HepG2 (cell line): Measurements from ENCODE around the gene NSMCE1. TPM values are rescaled to one million over a fixed set of nuclear protein-coding genes. Genes with fewer than 3 reads are reported as not detected.

Experiments used
- AKAP8 ChIP-seq: sonication (generic); formaldehyde crosslinking; IDR thresholded peaks from 2 replicates; pipeline ENCODE4 v1.5.1; 2020; ENCODE audit warnings: mild to moderate bottlenecking, missing genetic modification reagents
- ESRRA ChIP-seq: sonication (generic); formaldehyde crosslinking; IDR thresholded peaks from 2 replicates; pipeline ENCODE4 v1.5.1; 2020; ENCODE audit warnings: mild to moderate bottlenecking, low read depth, missing genetic modification reagents
- IRF2 ChIP-seq: IDR thresholded peaks from 2 replicates; pipeline ENCODE4 v1.6.1; 2018; ENCODE audit warnings: missing genetic modification reagents, missing compliant biosample characterization
- ISL2 ChIP-seq: sonication (generic); formaldehyde crosslinking; IDR thresholded peaks from 2 replicates; pipeline ENCODE4 v1.5.0; 2020; ENCODE audit warnings: missing genetic modification reagents
- KAT2B ChIP-seq: fragments of 150-350 bp; IDR thresholded peaks from 2 replicates; pipeline ENCODE4 v1.6.1; 2014; ENCODE audit warnings: low read depth, low read length, borderline replicate concordance
- KDM3A ChIP-seq: IDR thresholded peaks from 2 replicates; pipeline ENCODE4 v1.6.1; 2018; ENCODE audit warnings: low read depth, missing compliant biosample characterization
- PTBP1 ChIP-seq: fragments of 200-400 bp; formaldehyde crosslinking; IDR thresholded peaks from 2 replicates; pipeline ENCODE4 v1.6.1; 2018; ENCODE audit warnings: low read length, low read depth; ENCODE audit not compliant: poor library complexity, severe bottlenecking
- RXRB ChIP-seq: IDR thresholded peaks from 2 replicates; pipeline ENCODE4 v1.6.1; 2016; ENCODE audit warnings: borderline replicate concordance, missing genetic modification reagents, missing compliant biosample characterization
- TBX3 ChIP-seq: fragments of 450-650 bp; IDR thresholded peaks from 2 replicates; pipeline ENCODE4 v1.6.1; 2017; ENCODE audit warnings: antibody characterized with exemption, mild to moderate bottlenecking, inconsistent platforms, borderline replicate concordance
- TEAD2 ChIP-seq: sonication (generic); formaldehyde crosslinking; IDR thresholded peaks from 2 replicates; pipeline ENCODE4 v1.9.0; 2021; ENCODE audit warnings: missing genetic modification reagents
- ZBTB3 ChIP-seq: sonication (generic); formaldehyde crosslinking; IDR thresholded peaks from 2 replicates; pipeline ENCODE4 v1.4.0; 2020; ENCODE audit warnings: low read depth, mild to moderate bottlenecking, moderate library complexity, missing genetic modification reagents, borderline replicate concordance
- ZNF124 ChIP-seq: sonication (generic); formaldehyde crosslinking; IDR thresholded peaks from 2 replicates; pipeline ENCODE4 v1.4.0; 2020; ENCODE audit warnings: missing genetic modification reagents
- ZNF138 ChIP-seq: sonication (generic); formaldehyde crosslinking; IDR thresholded peaks from 2 replicates; pipeline ENCODE4 v1.5.0; 2020; ENCODE audit warnings: mild to moderate bottlenecking, low read depth, missing genetic modification reagents
- ZNF234 ChIP-seq: sonication (generic); formaldehyde crosslinking; conservative IDR thresholded peaks from 2 replicates; pipeline ENCODE4 v1.5.1; 2020; ENCODE audit warnings: mild to moderate bottlenecking, missing genetic modification reagents
- ZNF282 ChIP-seq: fragments of 450-650 bp; IDR thresholded peaks from 2 replicates; pipeline ENCODE4 v1.6.1; 2018; ENCODE audit not compliant: partially characterized antibody
- ZNF557 ChIP-seq: sonication (generic); formaldehyde crosslinking; IDR thresholded peaks from 2 replicates; pipeline ENCODE4 v1.4.0; 2020; ENCODE audit warnings: missing genetic modification reagents
- ZSCAN12 ChIP-seq: sonication (generic); formaldehyde crosslinking; IDR thresholded peaks from 2 replicates; pipeline ENCODE4 v1.9.0; 2021; ENCODE audit warnings: mild to moderate bottlenecking, missing genetic modification reagents
- polyA plus RNA-seq, 8 experiments: library from polyadenylated mRNA; depleted of rRNA in 3 of 8; stranded (reverse) in 7 of 8; unstranded in 1 of 8; fragments of >200 nt; fragmentation: Illumina TruSeq in 4 of 8; extraction: Trizol in 4 of 8; gene quantifications; 2 replicates each; pipeline versions ENCODE4 v1.2.1 to v1.2.3, GENCODE V29; 2011 to 2016; ENCODE audit warnings: low read depth in 4 of 8, missing spikeins in 1 of 8, mixed read lengths in 1 of 8; ENCODE audit not compliant: insufficient read depth in 1 of 8
- total RNA-seq, 5 experiments: library from RNA; depleted of rRNA; stranded (reverse); fragments of >200 nt; fragmentation: Illumina TruSeq; extraction: Trizol; gene quantifications; 2 replicates each; pipeline ENCODE4 v1.2.3, GENCODE V29; 2016; ENCODE audit warnings: low read depth in 1 of 5
- TF ChIP-seq, protein P1 (sequence below): sonication (generic); formaldehyde crosslinking; IDR thresholded peaks from 2 replicates; pipeline ENCODE4 v1.5.1; 2020; ENCODE audit warnings: mild to moderate bottlenecking, missing genetic modification reagents, borderline replicate concordance
- TF ChIP-seq, protein P2 (sequence below): sonication (generic); formaldehyde crosslinking; IDR thresholded peaks from 2 replicates; pipeline ENCODE4 v1.5.0; 2020; ENCODE audit warnings: missing genetic modification reagents
- TF ChIP-seq, protein P3 (sequence below): sonication (generic); formaldehyde crosslinking; IDR thresholded peaks from 2 replicates; pipeline ENCODE4 v1.5.0; 2020; ENCODE audit warnings: mild to moderate bottlenecking, missing genetic modification reagents, borderline replicate concordance

Gene NSMCE1
- total and polyA plus RNA-seq, 2 of the 13 experiments (the other 11 are each of a cell fraction or from before 2014, with no cell fraction given) = 42.7 to 52.9 TPM

DNA sequence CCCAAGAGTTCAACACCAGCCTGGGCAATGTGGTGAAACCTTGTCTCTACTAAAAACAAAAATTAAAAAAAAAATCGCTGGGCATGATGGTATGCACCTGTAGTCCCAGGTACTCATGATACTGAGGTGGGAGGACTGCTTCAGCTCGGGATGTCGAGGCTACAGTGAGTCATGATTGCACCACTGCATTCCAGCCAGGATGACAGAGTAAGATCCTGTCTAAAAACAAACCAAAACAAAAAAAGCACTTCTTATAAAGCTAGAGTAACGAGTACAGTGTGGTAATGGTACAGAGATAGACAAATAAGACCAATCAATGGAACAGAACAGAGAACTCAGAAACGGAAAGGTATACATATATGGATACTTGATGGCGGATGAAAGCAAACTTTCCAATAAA is 4.4 kb downstream of the NSMCE1 start (continued):
- TF ChIP-seq, protein P1, sequence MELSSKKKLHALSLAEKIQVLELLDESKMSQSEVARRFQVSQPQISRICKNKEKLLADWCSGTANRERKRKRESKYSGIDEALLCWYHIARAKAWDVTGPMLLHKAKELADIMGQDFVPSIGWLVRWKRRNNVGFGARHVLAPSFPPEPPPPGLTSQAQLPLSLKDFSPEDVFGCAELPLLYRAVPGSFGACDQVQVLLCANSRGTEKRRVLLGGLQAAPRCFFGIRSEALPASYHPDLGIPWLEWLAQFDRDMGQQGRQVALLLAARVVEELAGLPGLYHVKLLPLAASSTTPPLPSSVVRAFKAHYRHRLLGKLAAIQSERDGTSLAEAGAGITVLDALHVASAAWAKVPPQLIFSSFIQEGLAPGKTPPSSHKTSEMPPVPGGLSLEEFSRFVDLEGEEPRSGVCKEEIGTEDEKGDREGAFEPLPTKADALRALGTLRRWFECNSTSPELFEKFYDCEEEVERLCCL (CRISPR knock-in tag) = no peak
- TF ChIP-seq RXRB (CRISPR knock-in tag) (peak; percentile 75; the same call in 1 of the 2 replicates), TEAD2 (CRISPR knock-in tag) (no peak), IRF2 (CRISPR knock-in tag) (0 out of 2 replicates have a peak, but pooled peaks have one; percentile 35), PTBP1 (no peak), ZSCAN12 (CRISPR knock-in tag) (0 out of 2 replicates have a peak, but pooled peaks have one; percentile 38), KDM3A (0 out of 2 replicates have a peak, but pooled peaks have one; percentile 31), ZNF557 (CRISPR knock-in tag) (no peak), ZNF124 (CRISPR knock-in tag) (no peak), ZBTB3 (no peak), ZNF282 (no peak), ISL2 (CRISPR knock-in tag) (peak; percentile 39; the same call in 1 of the 2 replicates), KAT2B (no peak), AKAP8 (no peak), TBX3 (no peak), ZNF234 (CRISPR knock-in tag) (no peak), ESRRA (CRISPR knock-in tag) (no peak), ZNF138 (no peak)
- TF ChIP-seq, protein P2, sequence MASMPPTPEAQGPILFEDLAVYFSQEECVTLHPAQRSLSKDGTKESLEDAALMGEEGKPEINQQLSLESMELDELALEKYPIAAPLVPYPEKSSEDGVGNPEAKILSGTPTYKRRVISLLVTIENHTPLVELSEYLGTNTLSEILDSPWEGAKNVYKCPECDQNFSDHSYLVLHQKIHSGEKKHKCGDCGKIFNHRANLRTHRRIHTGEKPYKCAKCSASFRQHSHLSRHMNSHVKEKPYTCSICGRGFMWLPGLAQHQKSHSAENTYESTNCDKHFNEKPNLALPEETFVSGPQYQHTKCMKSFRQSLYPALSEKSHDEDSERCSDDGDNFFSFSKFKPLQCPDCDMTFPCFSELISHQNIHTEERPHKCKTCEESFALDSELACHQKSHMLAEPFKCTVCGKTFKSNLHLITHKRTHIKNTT (CRISPR knock-in tag) = no peak
- TF ChIP-seq, protein P3, sequence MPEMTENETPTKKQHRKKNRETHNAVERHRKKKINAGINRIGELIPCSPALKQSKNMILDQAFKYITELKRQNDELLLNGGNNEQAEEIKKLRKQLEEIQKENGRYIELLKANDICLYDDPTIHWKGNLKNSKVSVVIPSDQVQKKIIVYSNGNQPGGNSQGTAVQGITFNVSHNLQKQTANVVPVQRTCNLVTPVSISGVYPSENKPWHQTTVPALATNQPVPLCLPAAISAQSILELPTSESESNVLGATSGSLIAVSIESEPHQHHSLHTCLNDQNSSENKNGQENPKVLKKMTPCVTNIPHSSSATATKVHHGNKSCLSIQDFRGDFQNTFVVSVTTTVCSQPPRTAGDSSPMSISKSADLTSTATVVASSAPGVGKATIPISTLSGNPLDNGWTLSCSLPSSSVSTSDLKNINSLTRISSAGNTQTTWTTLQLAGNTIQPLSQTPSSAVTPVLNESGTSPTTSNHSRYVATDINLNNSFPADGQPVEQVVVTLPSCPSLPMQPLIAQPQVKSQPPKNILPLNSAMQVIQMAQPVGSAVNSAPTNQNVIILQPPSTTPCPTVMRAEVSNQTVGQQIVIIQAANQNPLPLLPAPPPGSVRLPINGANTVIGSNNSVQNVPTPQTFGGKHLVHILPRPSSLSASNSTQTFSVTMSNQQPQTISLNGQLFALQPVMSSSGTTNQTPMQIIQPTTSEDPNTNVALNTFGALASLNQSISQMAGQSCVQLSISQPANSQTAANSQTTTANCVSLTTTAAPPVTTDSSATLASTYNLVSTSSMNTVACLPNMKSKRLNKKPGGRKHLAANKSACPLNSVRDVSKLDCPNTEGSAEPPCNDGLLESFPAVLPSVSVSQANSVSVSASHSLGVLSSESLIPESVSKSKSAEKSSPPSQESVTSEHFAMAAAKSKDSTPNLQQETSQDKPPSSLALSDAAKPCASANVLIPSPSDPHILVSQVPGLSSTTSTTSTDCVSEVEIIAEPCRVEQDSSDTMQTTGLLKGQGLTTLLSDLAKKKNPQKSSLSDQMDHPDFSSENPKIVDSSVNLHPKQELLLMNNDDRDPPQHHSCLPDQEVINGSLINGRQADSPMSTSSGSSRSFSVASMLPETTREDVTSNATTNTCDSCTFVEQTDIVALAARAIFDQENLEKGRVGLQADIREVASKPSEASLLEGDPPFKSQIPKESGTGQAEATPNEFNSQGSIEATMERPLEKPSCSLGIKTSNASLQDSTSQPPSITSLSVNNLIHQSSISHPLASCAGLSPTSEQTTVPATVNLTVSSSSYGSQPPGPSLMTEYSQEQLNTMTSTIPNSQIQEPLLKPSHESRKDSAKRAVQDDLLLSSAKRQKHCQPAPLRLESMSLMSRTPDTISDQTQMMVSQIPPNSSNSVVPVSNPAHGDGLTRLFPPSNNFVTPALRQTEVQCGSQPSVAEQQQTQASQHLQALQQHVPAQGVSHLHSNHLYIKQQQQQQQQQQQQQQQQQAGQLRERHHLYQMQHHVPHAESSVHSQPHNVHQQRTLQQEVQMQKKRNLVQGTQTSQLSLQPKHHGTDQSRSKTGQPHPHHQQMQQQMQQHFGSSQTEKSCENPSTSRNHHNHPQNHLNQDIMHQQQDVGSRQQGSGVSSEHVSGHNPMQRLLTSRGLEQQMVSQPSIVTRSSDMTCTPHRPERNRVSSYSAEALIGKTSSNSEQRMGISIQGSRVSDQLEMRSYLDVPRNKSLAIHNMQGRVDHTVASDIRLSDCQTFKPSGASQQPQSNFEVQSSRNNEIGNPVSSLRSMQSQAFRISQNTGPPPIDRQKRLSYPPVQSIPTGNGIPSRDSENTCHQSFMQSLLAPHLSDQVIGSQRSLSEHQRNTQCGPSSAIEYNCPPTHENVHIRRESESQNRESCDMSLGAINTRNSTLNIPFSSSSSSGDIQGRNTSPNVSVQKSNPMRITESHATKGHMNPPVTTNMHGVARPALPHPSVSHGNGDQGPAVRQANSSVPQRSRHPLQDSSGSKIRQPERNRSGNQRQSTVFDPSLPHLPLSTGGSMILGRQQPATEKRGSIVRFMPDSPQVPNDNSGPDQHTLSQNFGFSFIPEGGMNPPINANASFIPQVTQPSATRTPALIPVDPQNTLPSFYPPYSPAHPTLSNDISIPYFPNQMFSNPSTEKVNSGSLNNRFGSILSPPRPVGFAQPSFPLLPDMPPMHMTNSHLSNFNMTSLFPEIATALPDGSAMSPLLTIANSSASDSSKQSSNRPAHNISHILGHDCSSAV (CRISPR knock-in tag) = no peak
